HepG2 (cell line): ENCODE measurements around the gene MYO7B. TPM values are rescaled to one million over a fixed set of nuclear protein-coding genes. Genes with fewer than 3 reads are reported as not detected.

ENCODE experiments used
- ATAC-seq: fragments of 200-7000 bp; cut with Tn5 transposase; 3 replicates; pipeline ENCODE4 v1.9.1; 2020; ENCODE audit warnings: mild to moderate bottlenecking, moderate library complexity
- BruUV-seq: library from RNA; stranded (reverse); fragments of 400-500 nt; replicated peaks from 2 replicates; lab custom pipeline; 2021; lab: Mats Ljungman, UMichigan
- CTCF ChIA-PET: fragments of 300-600 bp; formaldehyde crosslinking; extraction: SDS; loops from one replicate; lab custom pipeline; 2021; ENCODE audit warnings: low total read pairs, inconsistent platforms, low intra/inter-chr PET ratio; lab: Yijun Ruan, JAX
- POLR2A ChIA-PET: fragments of 350-600 bp; sonication (Branson Sonifier 250); formaldehyde crosslinking; loops from one replicate; lab custom pipeline; 2020; ENCODE audit warnings: antibody characterized with exemption, inconsistent platforms; lab: Yijun Ruan, JAX
- DNase-seq: peaks from one replicate; pipeline ENCODE4 v3.0.0-alpha.2; 2015; ENCODE audit warnings: low spot score
- FAIRE-seq: peaks from 3 replicates; lab custom pipeline; 2011; peaks lifted over from hg19 to GRCh38; lab: Jason Lieb, UNC
- H2AFZ ChIP-seq: one replicate; pipeline ENCODE4 v1.6.1; 2011; ENCODE audit warnings: low read length, inconsistent platforms
- H3K27ac ChIP-seq: fragments of 300-600 bp; 3 replicates; pipeline ENCODE4 v1.8.0; 2011; ENCODE audit warnings: mixed run types, mild to moderate bottlenecking, mixed read lengths, low read length, inconsistent platforms; ENCODE audit not compliant: insufficient read depth; ENCODE audit errors: extremely low read length
- H3K27me3 ChIP-seq, 2 experiments: fragments of 200-600 bp in 1 of 2; 2 replicates in 1 of 2; 3 replicates in 1 of 2; pipeline versions ENCODE4 v1.6.0 to v1.8.0; 2011; ENCODE audit warnings: low read length in 2 of 2, mild to moderate bottlenecking in 2 of 2, moderate library complexity in 2 of 2, inconsistent platforms in 1 of 2; ENCODE audit not compliant: insufficient read depth in 2 of 2, control insufficient read depth in 1 of 2
- H3K36me3 ChIP-seq, 2 experiments: fragments of 200-600 bp in 1 of 2; replicated peaks in 1 of 2; 2 replicates in 1 of 2; 3 replicates in 1 of 2; pipeline versions ENCODE4 v1.5.1 to v1.8.0; 2011; ENCODE audit warnings: low read length in 2 of 2, inconsistent platforms in 1 of 2; ENCODE audit not compliant: insufficient read depth in 2 of 2, control insufficient read depth in 1 of 2
- H3K4me1 ChIP-seq: 2 replicates; pipeline ENCODE4 v1.5.1; 2012; ENCODE audit warnings: low read length, inconsistent platforms; ENCODE audit not compliant: insufficient read depth
- H3K4me2 ChIP-seq: 2 replicates; pipeline ENCODE4 v1.6.0; 2011; ENCODE audit warnings: low read depth, low read length, inconsistent platforms
- H3K4me3 ChIP-seq, 3 experiments: fragments of 200-600 bp in 1 of 3; sonication (generic), shearing (Covaris generic) in 1 of 3; replicated peaks in 1 of 3; 2 replicates each; pipeline ENCODE4 v1.5.1; 2011 to 2016; ENCODE audit warnings: low read length in 3 of 3, inconsistent platforms in 2 of 3, low read depth in 2 of 3, mild to moderate bottlenecking in 2 of 3, control low read depth in 1 of 3, mixed read lengths in 1 of 3; ENCODE audit not compliant: insufficient read depth in 1 of 3
- H3K79me2 ChIP-seq: one replicate; pipeline ENCODE4 v1.6.1; 2011; ENCODE audit warnings: low read length, inconsistent platforms; ENCODE audit not compliant: insufficient read depth
- H3K9ac ChIP-seq: 2 replicates; pipeline ENCODE4 v1.6.0; 2011; ENCODE audit warnings: mild to moderate bottlenecking, low read depth, low read length, inconsistent platforms; ENCODE audit not compliant: insufficient read depth
- H3K9me3 ChIP-seq: 2 replicates; pipeline ENCODE4 v1.5.1; 2012; ENCODE audit warnings: mild to moderate bottlenecking, low read length
- H4K20me1 ChIP-seq: 2 replicates; pipeline ENCODE4 v1.6.0; 2011; ENCODE audit warnings: inconsistent platforms, mild to moderate bottlenecking, low read length, moderate library complexity; ENCODE audit not compliant: insufficient read depth
- CBX2 ChIP-seq, 2 experiments: fragments of 200-600 bp in 1 of 2; sonication (generic); formaldehyde crosslinking in 1 of 2; IDR thresholded peaks; 2 replicates each; pipeline versions ENCODE4 v1.7.0 to v1.8.1; 2018 to 2022; ENCODE audit warnings: low read depth in 2 of 2, low read length in 1 of 2, mild to moderate bottlenecking in 1 of 2, missing genetic modification reagents in 1 of 2
- HMG20A ChIP-seq: IDR thresholded peaks from 2 replicates; pipeline ENCODE4 v1.6.1; 2016; ENCODE audit warnings: borderline replicate concordance
- HOXA3 ChIP-seq: sonication (generic); formaldehyde crosslinking; IDR thresholded peaks from 2 replicates; pipeline ENCODE4 v1.5.0; 2020; ENCODE audit warnings: missing genetic modification reagents
- SP1 ChIP-seq, 2 experiments: fragments of 450-650 bp in 1 of 2; sonication (generic) in 1 of 2; formaldehyde crosslinking in 1 of 2; IDR thresholded peaks; 2 replicates each; pipeline versions ENCODE4 v1.4.0 to v1.6.1; 2016 to 2020; ENCODE audit warnings: missing genetic modification reagents in 1 of 2
- ZNF205 ChIP-seq: IDR thresholded peaks from 2 replicates; pipeline ENCODE4 v1.6.1; 2018; ENCODE audit warnings: missing biosample characterization, missing genetic modification reagents
- ZNF468 ChIP-seq: sonication (generic); formaldehyde crosslinking; IDR thresholded peaks from 2 replicates; pipeline ENCODE4 v1.8.0; 2022; ENCODE audit warnings: mild to moderate bottlenecking, moderate library complexity, missing genetic modification reagents
- ZNF674 ChIP-seq: sonication (generic); formaldehyde crosslinking; IDR thresholded peaks from 2 replicates; pipeline ENCODE4 v1.5.0; 2020; ENCODE audit warnings: low read depth, mild to moderate bottlenecking, missing genetic modification reagents
- WGBS: methylation state at CpG from one replicate; pipeline ENCODE4 v1.1.6; 2017; ENCODE audit warnings: low lambda C conversion rate; 5-methylcytosine and 5-hydroxymethylcytosine counted together
- in situ Hi-C: cut with HindIII; loops from 2 replicates; pipeline ENCODE4 v1.10.0; 2017; ENCODE audit warnings: low pct_unique_long_range_greater_than_20kb; ENCODE audit not compliant: extremely low pct_ligation_motif_present
- intact Hi-C: fragments of 100-400 bp; cut with micrococcal nuclease; formaldehyde crosslinking; loops from one replicate; pipeline ENCODE4 v1.10.0; 2022; ENCODE audit not compliant: unreplicated experiment
- polyA plus RNA-seq, 8 experiments: library from polyadenylated mRNA; depleted of rRNA in 3 of 8; stranded (reverse) in 7 of 8; unstranded in 1 of 8; fragments of >200 nt; fragmentation: Illumina TruSeq in 4 of 8; extraction: Trizol in 4 of 8; gene quantifications; 2 replicates each; pipeline versions ENCODE4 v1.2.1 to v1.2.3, GENCODE V29; 2011 to 2016; ENCODE audit warnings: low read depth in 4 of 8, missing spikeins in 1 of 8, mixed read lengths in 1 of 8; ENCODE audit not compliant: insufficient read depth in 1 of 8
- total RNA-seq, 5 experiments: library from RNA; depleted of rRNA; stranded (reverse); fragments of >200 nt; fragmentation: Illumina TruSeq; extraction: Trizol; gene quantifications; 2 replicates each; pipeline ENCODE4 v1.2.3, GENCODE V29; 2016; ENCODE audit warnings: low read depth in 1 of 5
- TF ChIP-seq, protein P1 (sequence below): sonication (generic); formaldehyde crosslinking; IDR thresholded peaks from 2 replicates; pipeline ENCODE4 v1.4.0; 2020; ENCODE audit warnings: missing genetic modification reagents, borderline replicate concordance
- TF ChIP-seq, protein P2 (sequence below): sonication (generic); formaldehyde crosslinking; IDR thresholded peaks from 2 replicates; pipeline ENCODE4 v1.5.0; 2020; ENCODE audit warnings: missing genetic modification reagents, mild to moderate bottlenecking, borderline replicate concordance
- TF ChIP-seq, protein P3 (sequence below): sonication (generic); formaldehyde crosslinking; IDR thresholded peaks from 2 replicates; pipeline ENCODE4 v1.9.0; 2021; ENCODE audit warnings: missing genetic modification reagents, borderline replicate concordance
- TF ChIP-seq, protein P4 (sequence below): sonication (generic); formaldehyde crosslinking; IDR thresholded peaks from 2 replicates; pipeline ENCODE4 v1.8.0; 2022; ENCODE audit warnings: low read depth, missing genetic modification reagents

The MYO7B gene
- total and polyA plus RNA-seq, 2 of the 13 experiments (the other 11 are each of a cell fraction or from before 2014, with no cell fraction given), result not detected

DNA sequence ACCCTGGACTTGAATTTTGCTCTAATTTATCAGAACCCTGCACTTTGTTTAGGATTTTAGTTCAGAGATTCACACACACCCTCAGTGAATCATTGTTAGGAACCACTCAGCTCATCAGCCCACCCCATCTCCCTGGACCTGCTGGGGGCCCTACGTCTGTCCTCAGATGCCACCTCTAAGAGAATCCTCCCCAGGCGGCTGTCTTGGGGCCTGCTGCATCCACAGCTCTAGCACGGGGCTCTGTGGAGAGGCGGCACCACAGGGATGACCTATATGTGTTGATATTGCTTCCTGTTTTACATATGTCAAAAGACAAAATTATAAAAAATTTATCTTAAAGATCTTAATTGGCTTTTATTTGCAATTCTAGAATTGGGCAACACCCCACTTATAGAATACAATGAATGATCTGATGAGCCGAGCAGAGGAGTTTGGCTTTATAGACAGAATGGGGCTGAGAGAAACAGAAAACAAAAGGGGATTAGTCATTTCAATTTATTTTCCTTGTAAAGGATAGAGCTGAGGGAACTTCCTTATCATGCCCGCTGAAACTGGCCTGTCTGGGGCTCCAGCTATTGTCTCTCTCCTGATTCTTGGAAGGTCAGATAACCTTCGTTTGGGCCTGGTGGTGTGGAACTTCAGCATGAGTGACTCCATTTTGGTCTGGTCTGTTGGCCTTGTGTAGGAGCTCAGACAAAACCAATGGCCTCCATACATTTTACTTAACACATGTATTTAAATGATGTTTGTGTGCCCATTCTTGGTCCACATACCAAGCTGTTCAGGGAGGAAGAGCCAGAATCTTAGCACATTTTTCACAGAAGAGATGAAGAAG lies 1.4 kb downstream of the MYO7B start:
- Histone ChIP-seq H4K20me1 (no peaks in the 10 kb centered on the region), H3K9me3 (no peaks in the 10 kb centered on the region), H3K27ac (no peak overlapping the region), H3K9ac (no peak overlapping the region), H3K27me3 (peaks cover 10 to 50% of the 10 kb centered on the region in 2 experiments; a peak in 4 of 5 replicates), H2AFZ (no peak overlapping the region), H3K79me2 (no peaks in the 10 kb centered on the region), H3K4me3 (no peak overlapping the region), H3K36me3 (no peaks in the 10 kb centered on the region), H3K4me1 (peaks cover 19% of the 10 kb centered on the region), H3K4me2 (no peak overlapping the region)
- intact Hi-C loops (loop anchor here (10.0 kb wide), 1 partner anchor 108 kb away; the partner anchor contains the start of gene GPR17), in situ Hi-C loops (no loop called here)
- ATAC-seq, result no peak
- DNase-seq, result no peak
- FAIRE-seq, result no peak
- ChIA-PET CTCF (no interaction called here), POLR2A (interaction anchor here (2.7 kb wide), 1 partner anchor 11 kb away, joined by 8 read pairs; the partner anchor contains the start of gene IWS1)
- no TSS peak for BruUV-seq
- 39% methylated on average over 7 of the region's 7 CpGs for WGBS
- no peak for TF ChIP-seq HMG20A (CRISPR knock-in tag)
- TF ChIP-seq, protein P1, sequence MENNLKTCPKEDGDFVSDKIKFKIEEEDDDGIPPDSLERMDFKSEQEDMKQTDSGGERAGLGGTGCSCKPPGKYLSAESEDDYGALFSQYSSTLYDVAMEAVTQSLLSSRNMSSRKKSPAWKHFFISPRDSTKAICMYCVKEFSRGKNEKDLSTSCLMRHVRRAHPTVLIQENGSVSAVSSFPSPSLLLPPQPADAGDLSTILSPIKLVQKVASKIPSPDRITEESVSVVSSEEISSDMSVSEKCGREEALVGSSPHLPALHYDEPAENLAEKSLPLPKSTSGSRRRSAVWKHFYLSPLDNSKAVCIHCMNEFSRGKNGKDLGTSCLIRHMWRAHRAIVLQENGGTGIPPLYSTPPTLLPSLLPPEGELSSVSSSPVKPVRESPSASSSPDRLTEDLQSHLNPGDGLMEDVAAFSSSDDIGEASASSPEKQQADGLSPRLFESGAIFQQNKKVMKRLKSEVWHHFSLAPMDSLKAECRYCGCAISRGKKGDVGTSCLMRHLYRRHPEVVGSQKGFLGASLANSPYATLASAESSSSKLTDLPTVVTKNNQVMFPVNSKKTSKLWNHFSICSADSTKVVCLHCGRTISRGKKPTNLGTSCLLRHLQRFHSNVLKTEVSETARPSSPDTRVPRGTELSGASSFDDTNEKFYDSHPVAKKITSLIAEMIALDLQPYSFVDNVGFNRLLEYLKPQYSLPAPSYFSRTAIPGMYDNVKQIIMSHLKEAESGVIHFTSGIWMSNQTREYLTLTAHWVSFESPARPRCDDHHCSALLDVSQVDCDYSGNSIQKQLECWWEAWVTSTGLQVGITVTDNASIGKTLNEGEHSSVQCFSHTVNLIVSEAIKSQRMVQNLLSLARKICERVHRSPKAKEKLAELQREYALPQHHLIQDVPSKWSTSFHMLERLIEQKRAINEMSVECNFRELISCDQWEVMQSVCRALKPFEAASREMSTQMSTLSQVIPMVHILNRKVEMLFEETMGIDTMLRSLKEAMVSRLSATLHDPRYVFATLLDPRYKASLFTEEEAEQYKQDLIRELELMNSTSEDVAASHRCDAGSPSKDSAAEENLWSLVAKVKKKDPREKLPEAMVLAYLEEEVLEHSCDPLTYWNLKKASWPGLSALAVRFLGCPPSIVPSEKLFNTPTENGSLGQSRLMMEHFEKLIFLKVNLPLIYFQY (CRISPR knock-in tag), result no peak
- TF ChIP-seq, protein P2, sequence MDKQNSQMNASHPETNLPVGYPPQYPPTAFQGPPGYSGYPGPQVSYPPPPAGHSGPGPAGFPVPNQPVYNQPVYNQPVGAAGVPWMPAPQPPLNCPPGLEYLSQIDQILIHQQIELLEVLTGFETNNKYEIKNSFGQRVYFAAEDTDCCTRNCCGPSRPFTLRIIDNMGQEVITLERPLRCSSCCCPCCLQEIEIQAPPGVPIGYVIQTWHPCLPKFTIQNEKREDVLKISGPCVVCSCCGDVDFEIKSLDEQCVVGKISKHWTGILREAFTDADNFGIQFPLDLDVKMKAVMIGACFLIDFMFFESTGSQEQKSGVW, result no peak
- TF ChIP-seq, protein P3, sequence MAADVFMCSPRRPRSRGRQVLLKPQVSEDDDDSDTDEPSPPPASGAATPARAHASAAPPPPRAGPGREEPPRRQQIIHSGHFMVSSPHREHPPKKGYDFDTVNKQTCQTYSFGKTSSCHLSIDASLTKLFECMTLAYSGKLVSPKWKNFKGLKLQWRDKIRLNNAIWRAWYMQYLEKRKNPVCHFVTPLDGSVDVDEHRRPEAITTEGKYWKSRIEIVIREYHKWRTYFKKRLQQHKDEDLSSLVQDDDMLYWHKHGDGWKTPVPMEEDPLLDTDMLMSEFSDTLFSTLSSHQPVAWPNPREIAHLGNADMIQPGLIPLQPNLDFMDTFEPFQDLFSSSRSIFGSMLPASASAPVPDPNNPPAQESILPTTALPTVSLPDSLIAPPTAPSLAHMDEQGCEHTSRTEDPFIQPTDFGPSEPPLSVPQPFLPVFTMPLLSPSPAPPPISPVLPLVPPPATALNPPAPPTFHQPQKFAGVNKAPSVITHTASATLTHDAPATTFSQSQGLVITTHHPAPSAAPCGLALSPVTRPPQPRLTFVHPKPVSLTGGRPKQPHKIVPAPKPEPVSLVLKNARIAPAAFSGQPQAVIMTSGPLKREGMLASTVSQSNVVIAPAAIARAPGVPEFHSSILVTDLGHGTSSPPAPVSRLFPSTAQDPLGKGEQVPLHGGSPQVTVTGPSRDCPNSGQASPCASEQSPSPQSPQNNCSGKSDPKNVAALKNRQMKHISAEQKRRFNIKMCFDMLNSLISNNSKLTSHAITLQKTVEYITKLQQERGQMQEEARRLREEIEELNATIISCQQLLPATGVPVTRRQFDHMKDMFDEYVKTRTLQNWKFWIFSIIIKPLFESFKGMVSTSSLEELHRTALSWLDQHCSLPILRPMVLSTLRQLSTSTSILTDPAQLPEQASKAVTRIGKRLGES (CRISPR knock-in tag), result no peak
- TF ChIP-seq ZNF468, result no peak
- TF ChIP-seq HOXA3, result no peak
- TF ChIP-seq SP1 (IDR thresholded peaks at IDR 0.05), result no peak
- no peak for TF ChIP-seq SP1 (CRISPR knock-in tag; IDR thresholded peaks at IDR 0.05)
- TF ChIP-seq ZNF205 (CRISPR knock-in tag), result no peak
- TF ChIP-seq ZNF674, result no peak
- TF ChIP-seq CBX2 (IDR thresholded peaks at IDR 0.05; ENCODE audit: low read depth, low read length), result no peak
- no peak for TF ChIP-seq CBX2 (CRISPR knock-in tag; IDR thresholded peaks at IDR 0.05; ENCODE audit: low read depth)
- TF ChIP-seq, protein P4, sequence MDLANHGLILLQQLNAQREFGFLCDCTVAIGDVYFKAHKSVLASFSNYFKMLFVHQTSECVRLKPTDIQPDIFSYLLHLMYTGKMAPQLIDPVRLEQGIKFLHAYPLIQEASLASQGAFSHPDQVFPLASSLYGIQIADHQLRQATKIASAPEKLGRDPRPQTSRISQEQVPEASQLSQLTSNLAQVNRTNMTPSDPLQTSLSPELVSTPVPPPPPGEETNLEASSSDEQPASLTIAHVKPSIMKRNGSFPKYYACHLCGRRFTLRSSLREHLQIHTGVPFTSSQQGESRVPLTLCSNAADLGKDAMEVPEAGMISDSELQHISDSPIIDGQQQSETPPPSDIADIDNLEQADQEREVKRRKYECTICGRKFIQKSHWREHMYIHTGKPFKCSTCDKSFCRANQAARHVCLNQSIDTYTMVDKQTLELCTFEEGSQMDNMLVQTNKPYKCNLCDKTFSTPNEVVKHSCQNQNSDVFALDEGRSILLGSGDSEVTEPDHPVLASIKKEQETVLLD, result no peak
